Lower leg skin (tissue), 3 donors: ENCODE results near the gene MRFAP1L1.

Source experiments
- POLR2A ChIP-seq, 2 donors: fragments of 450-650 bp; IDR thresholded peaks; one replicate each; pipeline ENCODE4 v1.6.1; 2016 to 2017; ENCODE audit warnings: antibody characterized with exemption in 2 of 2, mild to moderate bottlenecking in 1 of 2, moderate library complexity in 1 of 2
- TF ChIP-seq, protein P1 (sequence below), 3 donors: fragments of 450-650 bp; IDR thresholded peaks; one replicate each; pipeline ENCODE4 v1.5.1; 2016; ENCODE audit warnings: antibody characterized with exemption in 3 of 3, mild to moderate bottlenecking in 3 of 3, moderate library complexity in 2 of 3

DNA sequence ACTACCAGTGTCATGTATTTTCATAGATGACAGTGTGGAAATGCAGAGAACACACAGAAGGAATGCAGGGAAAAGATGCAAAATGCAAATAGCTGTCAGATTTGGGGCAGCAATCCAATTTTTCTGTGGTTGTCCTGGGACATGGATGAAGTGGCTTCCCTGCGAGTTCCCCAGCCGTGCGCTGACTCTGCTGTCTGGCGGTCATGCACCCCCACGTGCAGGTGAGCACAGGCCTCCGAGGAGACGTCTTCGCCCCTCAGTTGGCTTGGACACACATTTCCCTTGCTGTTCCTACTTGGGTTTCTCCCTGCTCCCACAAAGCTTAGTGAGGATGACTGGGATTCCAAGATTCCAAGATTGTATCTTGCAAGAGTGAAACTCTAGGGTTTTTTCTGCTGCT lies 30.7 kb upstream of the MRFAP1L1 start:
- TF ChIP-seq POLR2A (IDR thresholded peaks at IDR 0.05): no peak
- TF ChIP-seq, protein P1, sequence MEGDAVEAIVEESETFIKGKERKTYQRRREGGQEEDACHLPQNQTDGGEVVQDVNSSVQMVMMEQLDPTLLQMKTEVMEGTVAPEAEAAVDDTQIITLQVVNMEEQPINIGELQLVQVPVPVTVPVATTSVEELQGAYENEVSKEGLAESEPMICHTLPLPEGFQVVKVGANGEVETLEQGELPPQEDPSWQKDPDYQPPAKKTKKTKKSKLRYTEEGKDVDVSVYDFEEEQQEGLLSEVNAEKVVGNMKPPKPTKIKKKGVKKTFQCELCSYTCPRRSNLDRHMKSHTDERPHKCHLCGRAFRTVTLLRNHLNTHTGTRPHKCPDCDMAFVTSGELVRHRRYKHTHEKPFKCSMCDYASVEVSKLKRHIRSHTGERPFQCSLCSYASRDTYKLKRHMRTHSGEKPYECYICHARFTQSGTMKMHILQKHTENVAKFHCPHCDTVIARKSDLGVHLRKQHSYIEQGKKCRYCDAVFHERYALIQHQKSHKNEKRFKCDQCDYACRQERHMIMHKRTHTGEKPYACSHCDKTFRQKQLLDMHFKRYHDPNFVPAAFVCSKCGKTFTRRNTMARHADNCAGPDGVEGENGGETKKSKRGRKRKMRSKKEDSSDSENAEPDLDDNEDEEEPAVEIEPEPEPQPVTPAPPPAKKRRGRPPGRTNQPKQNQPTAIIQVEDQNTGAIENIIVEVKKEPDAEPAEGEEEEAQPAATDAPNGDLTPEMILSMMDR (IDR thresholded peaks at IDR 0.05): no peak
